ENCODE results near the gene NOP14.

The NOP14 gene

DNA sequence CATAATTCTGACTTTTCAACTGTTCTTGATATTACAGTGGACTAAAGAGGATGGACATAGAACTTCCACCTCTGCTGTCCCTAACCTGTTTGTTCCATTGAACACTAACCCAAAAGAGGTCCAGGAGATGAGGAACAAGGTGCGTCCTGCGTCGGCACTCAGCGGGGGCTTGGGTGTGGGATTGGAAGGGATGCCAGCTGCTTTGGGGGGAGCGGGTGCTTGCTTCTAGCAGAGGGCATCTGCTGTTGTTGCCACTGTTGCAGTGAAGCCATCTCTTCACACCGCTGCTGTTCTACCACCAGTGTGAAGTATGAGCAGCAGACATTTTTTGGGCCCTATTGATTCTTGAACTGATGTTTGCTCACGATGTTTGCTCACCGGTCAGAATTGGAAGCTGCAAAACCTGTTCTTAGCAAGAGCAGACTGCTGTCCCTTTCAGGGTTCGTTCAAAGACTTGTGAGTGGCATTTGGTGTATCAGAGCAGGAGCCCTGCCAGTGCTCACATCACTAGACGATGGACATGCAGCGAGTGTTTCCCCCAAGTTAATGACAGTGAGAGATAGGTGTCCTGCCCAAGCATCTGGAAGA is 55.4 kb downstream of the NOP14 start:
- H3K27ac ChIP-seq = peak overlapping the region; percentile 68
- TF ChIP-seq ZFX (IDR thresholded peaks at IDR 0.05; ENCODE audit: borderline replicate concordance) (no peak), CTCF (IDR thresholded peaks at IDR 0.05) (no peak)

- H3K27ac ChIP-seq = peak overlapping the region; percentile 68
- TF ChIP-seq CTCF (IDR thresholded peaks at IDR 0.05) (no peak), ZFX (IDR thresholded peaks at IDR 0.05; ENCODE audit: borderline replicate concordance) (no peak)
Observed at GRCh38 chr4:2907226-2907625, 56.0 kb downstream of the NOP14 start.

GRCh38 chr4:2906218-2906617 is 57.0 kb downstream of the NOP14 start:
- TF ChIP-seq ZFX (IDR thresholded peaks at IDR 0.05; ENCODE audit: borderline replicate concordance) = no peak
- no peak for TF ChIP-seq CTCF (IDR thresholded peaks at IDR 0.05)
- H3K27ac ChIP-seq = 0 out of 2 replicates have a peak overlapping the region, but pooled peaks have one; percentile 68

- TF ChIP-seq ZFX (IDR thresholded peaks at IDR 0.05; ENCODE audit: borderline replicate concordance) = no peak
- TF ChIP-seq CTCF (IDR thresholded peaks at IDR 0.05) = no peak
- no peak overlapping the region; the same call in 1 of the 2 replicates for H3K27ac ChIP-seq
Observed at GRCh38 chr4:2905544-2905943, 57.7 kb downstream of the NOP14 start.

- TF ChIP-seq CTCF (IDR thresholded peaks at IDR 0.05) = no peak
- no peak for TF ChIP-seq ZFX (IDR thresholded peaks at IDR 0.05; ENCODE audit: borderline replicate concordance)
Observed at GRCh38 chr4:2902126-2902525, 61.1 kb downstream of the NOP14 start.

GRCh38 chr4:2901186-2901585 is 62.0 kb downstream of the NOP14 start:
- no peak for TF ChIP-seq ZFX (IDR thresholded peaks at IDR 0.05; ENCODE audit: borderline replicate concordance)
- no peak for TF ChIP-seq CTCF (IDR thresholded peaks at IDR 0.05)
- H3K27ac ChIP-seq = peak overlapping the region; percentile 45

More at GRCh38 chr4:2902126-2902525, 61.1 kb downstream of the NOP14 start:
- H3K27ac ChIP-seq = peak overlapping the region; percentile 45; the same call in 1 of the 2 replicates

- peak overlapping the region; percentile 45 for H3K27ac ChIP-seq
- TF ChIP-seq CTCF (IDR thresholded peaks at IDR 0.05) (no peak), ZFX (IDR thresholded peaks at IDR 0.05; ENCODE audit: borderline replicate concordance) (no peak)
Observed at GRCh38 chr4:2900741-2901140, 62.5 kb downstream of the NOP14 start.

Data from 22Rv1 (cell line).